Cardiac fibroblast (primary cell): ENCODE data around the gene SH2B2.

Source experiments
- DNase-seq, 2 donors: peaks; one replicate each; pipeline versions ENCODE4 v3.0.0 to v3.0.0-alpha.2; 2010; ENCODE audit warnings: low read depth in 2 of 2
- H3K4me3 ChIP-seq, 2 donors: replicated peaks in 1 of 2; 1 replicate in 1 of 2; 2 replicates in 1 of 2; pipeline ENCODE4 v1.5.1; 2011; ENCODE audit warnings: low read depth in 2 of 2, low read length in 2 of 2, mild to moderate bottlenecking in 2 of 2, moderate library complexity in 1 of 2
- CTCF ChIP-seq: IDR thresholded peaks from one replicate; pipeline ENCODE4 v1.5.1; 2011; ENCODE audit warnings: low read depth, mild to moderate bottlenecking, low read length, inconsistent platforms

Gene SH2B2

GRCh38 chr7:102281785-102282184 lies 4.9 kb upstream of the SH2B2 start:
- no peak overlapping the region for H3K4me3 ChIP-seq
- no peak for DNase-seq
- no peak for TF ChIP-seq CTCF

- DNase-seq = no peak
- no peak for TF ChIP-seq CTCF
- H3K4me3 ChIP-seq = no peak overlapping the region
These were observed 4.0 kb upstream of the SH2B2 start for GRCh38 chr7:102282465-102283362.

GRCh38 chr7:102283477-102284189 lies 3.0 kb upstream of the SH2B2 start:
- DNase-seq = no peak
- no peak overlapping the region for H3K4me3 ChIP-seq
- no peak for TF ChIP-seq CTCF

- H3K4me3 ChIP-seq = no peak overlapping the region
- TF ChIP-seq CTCF = no peak
- no peak for DNase-seq
These were observed 2.3 kb upstream of the SH2B2 start for GRCh38 chr7:102284399-102284798.

DNA sequence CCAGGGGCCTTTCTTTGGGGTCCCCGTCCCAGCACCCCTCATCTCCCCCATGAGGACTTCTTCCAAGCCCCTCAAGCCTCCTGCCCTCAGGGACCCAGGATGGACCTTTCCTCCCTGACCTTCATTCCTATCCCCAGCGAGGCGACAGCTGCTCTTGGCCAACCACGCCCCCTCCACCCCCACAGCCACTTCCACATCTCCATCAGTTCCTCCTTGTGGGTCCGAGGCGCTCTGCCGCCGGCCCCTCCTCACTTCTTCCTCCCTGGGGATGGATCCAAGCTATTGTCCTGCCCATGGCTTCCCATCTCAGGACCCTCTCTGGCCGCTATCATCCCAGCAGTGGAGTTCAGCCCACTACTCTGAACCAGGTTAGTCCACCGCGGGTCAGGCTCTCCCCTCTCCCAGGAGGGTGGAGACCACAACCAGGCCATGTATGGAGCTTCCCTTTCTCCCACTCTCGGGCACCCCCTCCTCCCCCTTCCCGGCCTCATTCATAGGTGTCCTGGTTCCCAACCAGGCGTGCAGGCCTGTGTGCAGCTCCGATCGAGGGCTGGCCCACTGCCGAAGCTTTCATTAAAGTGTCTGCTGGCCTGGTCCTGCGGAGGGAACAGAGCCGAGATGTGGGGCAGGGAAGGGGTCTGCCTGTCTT lies 1.7 kb upstream of the SH2B2 start:
- no peak for TF ChIP-seq CTCF
- no peak for DNase-seq
- no peak overlapping the region for H3K4me3 ChIP-seq

DNA sequence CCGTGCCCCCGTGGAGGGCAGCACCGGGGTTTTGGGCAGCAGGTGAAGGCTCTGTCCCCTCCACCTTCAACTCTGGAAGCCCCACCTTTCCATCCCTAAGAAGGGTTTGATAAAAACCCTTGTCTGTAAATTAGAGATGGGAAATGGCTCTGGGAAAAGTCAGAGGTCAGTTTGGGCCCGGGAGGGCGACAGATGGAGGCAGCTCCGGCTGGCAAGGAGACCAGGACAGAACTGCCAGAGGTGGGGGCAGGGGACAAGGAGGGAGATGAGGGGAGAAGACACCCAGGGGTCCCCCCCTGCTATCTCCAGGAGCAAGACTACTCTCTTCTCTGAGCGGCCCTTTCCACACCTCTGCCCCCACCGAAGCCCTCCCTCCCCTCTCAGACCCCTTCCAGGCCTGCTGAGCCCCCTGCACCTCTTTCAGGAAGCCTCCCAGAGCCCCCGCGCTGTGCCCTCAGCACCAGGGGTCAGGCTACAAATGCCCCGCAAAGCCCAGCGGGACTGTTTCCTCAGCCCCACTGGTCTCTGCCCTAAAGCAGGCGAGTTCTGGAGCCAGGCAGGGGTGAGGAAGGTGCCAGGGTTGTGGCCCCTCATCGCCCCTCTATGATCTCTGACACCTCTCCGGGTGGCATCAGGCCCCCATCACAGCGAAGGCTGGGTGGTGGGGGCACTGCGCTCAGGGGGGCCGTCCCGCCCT lies 980 bp upstream of the SH2B2 start:
- peak overlapping the region; percentile 42 to 61 for H3K4me3 ChIP-seq
- DNase-seq = no peak
- no peak for TF ChIP-seq CTCF
